KMS-11 (cell line): ENCODE results near the gene NKX2-2.

Experiments used
- H2AFZ ChIP-seq: fragments of 200-600 bp; sonication (generic); 2 replicates; pipeline ENCODE4 v1.6.1; 2016; ENCODE audit warnings: antibody characterized with exemption, mixed run types, low read depth
- H3K27ac ChIP-seq: fragments of 200-600 bp; sonication (generic); 2 replicates; pipeline ENCODE4 v1.6.1; 2016; ENCODE audit warnings: mild to moderate bottlenecking, mixed run types
- H3K27me3 ChIP-seq: fragments of 200-600 bp; sonication (generic); 2 replicates; pipeline ENCODE4 v1.6.1; 2017; ENCODE audit warnings: mild to moderate bottlenecking, low read depth, mixed run types, moderate library complexity; ENCODE audit not compliant: insufficient read depth
- H3K36me3 ChIP-seq: fragments of 200-600 bp; sonication (generic); 2 replicates; pipeline ENCODE4 v1.6.1; 2017; ENCODE audit warnings: mild to moderate bottlenecking, mixed run types; ENCODE audit not compliant: insufficient read depth
- H3K4me1 ChIP-seq: fragments of 200-600 bp; sonication (generic); 2 replicates; pipeline ENCODE4 v1.6.1; 2016; ENCODE audit warnings: mild to moderate bottlenecking, low read depth, mixed run types; ENCODE audit not compliant: poor library complexity, severe bottlenecking
- H3K4me2 ChIP-seq: fragments of 200-600 bp; sonication (generic); 2 replicates; pipeline ENCODE4 v1.7.0; 2016; ENCODE audit warnings: mild to moderate bottlenecking, mixed run types
- H3K4me3 ChIP-seq: fragments of 200-600 bp; sonication (generic); IDR thresholded peaks from 2 replicates; pipeline ENCODE4 v1.6.1; 2017; ENCODE audit warnings: low read depth, low read length, mixed read lengths; ENCODE audit not compliant: insufficient read depth
- H3K79me2 ChIP-seq: fragments of 200-600 bp; sonication (generic); 2 replicates; pipeline ENCODE4 v1.6.1; 2016; ENCODE audit warnings: low read depth, mixed run types; ENCODE audit not compliant: insufficient read depth
- H3K9ac ChIP-seq: fragments of 200-600 bp; sonication (generic); 2 replicates; pipeline ENCODE4 v1.6.1; 2016; ENCODE audit warnings: mild to moderate bottlenecking, mixed run types
- H4K20me1 ChIP-seq: fragments of 200-600 bp; sonication (generic); 2 replicates; pipeline ENCODE4 v1.6.1; 2016; ENCODE audit warnings: mild to moderate bottlenecking, mixed run types; ENCODE audit not compliant: insufficient read depth
- CTCF ChIP-seq: fragments of 200-600 bp; sonication (generic); conservative IDR thresholded peaks from 2 replicates; pipeline ENCODE4 v1.6.1; 2017; ENCODE audit warnings: low read depth, mild to moderate bottlenecking, antibody characterized with exemption, low read length, moderate library complexity, mixed read lengths

NKX2-2 gene

GRCh38 chr20:21500599-21500998 lies 13.3 kb downstream of the NKX2-2 start:
- Histone ChIP-seq H3K9ac (no peak overlapping the region), H2AFZ (no peak overlapping the region), H3K36me3 (no peaks in the 10 kb centered on the region), H4K20me1 (no peaks in the 10 kb centered on the region), H3K4me2 (no peak overlapping the region), H3K4me3 (no peak overlapping the region), H3K4me1 (peaks cover 26% of the 10 kb centered on the region), H3K27ac (no peak overlapping the region), H3K79me2 (no peaks in the 10 kb centered on the region), H3K27me3 (no peaks in the 10 kb centered on the region)
- no peak for TF ChIP-seq CTCF

GRCh38 chr20:21499641-21500040 lies 14.2 kb downstream of the NKX2-2 start:
- H3K27ac ChIP-seq, result no peak overlapping the region
- H3K36me3 ChIP-seq, result no peaks in the 10 kb centered on the region
- TF ChIP-seq CTCF, result no peak
- peaks cover 21% of the 10 kb centered on the region for H3K4me1 ChIP-seq
- H2AFZ ChIP-seq, result no peak overlapping the region
- H3K79me2 ChIP-seq, result no peaks in the 10 kb centered on the region
- H3K4me2 ChIP-seq, result no peak overlapping the region
- H4K20me1 ChIP-seq, result no peaks in the 10 kb centered on the region
- H3K27me3 ChIP-seq, result no peaks in the 10 kb centered on the region
- no peak overlapping the region for H3K9ac ChIP-seq
- H3K4me3 ChIP-seq, result no peak overlapping the region

- no peaks in the 10 kb centered on the region for H3K36me3 ChIP-seq
- no peak overlapping the region for H3K4me2 ChIP-seq
- H3K27me3 ChIP-seq, result no peaks in the 10 kb centered on the region
- no peak overlapping the region for H3K27ac ChIP-seq
- H2AFZ ChIP-seq, result no peak overlapping the region
- H3K4me1 ChIP-seq, result peaks cover 11% of the 10 kb centered on the region
- TF ChIP-seq CTCF, result no peak
- H3K79me2 ChIP-seq, result no peaks in the 10 kb centered on the region
- H4K20me1 ChIP-seq, result no peaks in the 10 kb centered on the region
- H3K9ac ChIP-seq, result no peak overlapping the region
- H3K4me3 ChIP-seq, result no peak overlapping the region
Observed at GRCh38 chr20:21498635-21499034, 15.2 kb downstream of the NKX2-2 start.

GRCh38 chr20:21498195-21498594 lies 15.7 kb downstream of the NKX2-2 start:
- Histone ChIP-seq H3K4me1 (peaks cover 9% of the 10 kb centered on the region), H4K20me1 (no peaks in the 10 kb centered on the region)
- no peak for TF ChIP-seq CTCF

More at GRCh38 chr20:21498195-21498594, 15.7 kb downstream of the NKX2-2 start:
- no peak overlapping the region for H2AFZ ChIP-seq
- no peaks in the 10 kb centered on the region for H3K36me3 ChIP-seq
- no peak overlapping the region for H3K27ac ChIP-seq
- no peak overlapping the region for H3K4me3 ChIP-seq
- no peaks in the 10 kb centered on the region for H3K79me2 ChIP-seq
- H3K4me2 ChIP-seq, result no peak overlapping the region
- no peaks in the 10 kb centered on the region for H3K27me3 ChIP-seq
- H3K9ac ChIP-seq, result no peak overlapping the region
